Activated T-helper 2 cell treated with anti-CD3 and anti-CD28 coated beads, Interferon-gamma antibody, Interleukin-2, Interleukin-4, amounts not matched to agents 10 μg/mL and 5 μg/mL and 100 μg/mL, durations not matched to agents 14 hours and 24 hours and 36 hours (primary cell): ENCODE data around the gene ALDH4A1. TPM values are rescaled to one million over a fixed set of nuclear protein-coding genes. Genes with fewer than 3 reads are reported as not detected.

Experiments used
- DNase-seq: peaks from one replicate; pipeline ENCODE4 v3.0.0; 2021; ENCODE audit warnings: low spot score
- H3K27ac Mint-ChIP-seq: one replicate; pipeline ENCODE4 v1.8.0; 2021; ENCODE audit warnings: mixed read lengths
- H3K27me3 Mint-ChIP-seq: one replicate; pipeline ENCODE4 v1.8.0; 2021; ENCODE audit warnings: low read depth, mixed read lengths
- H3K36me3 Mint-ChIP-seq: one replicate; pipeline ENCODE4 v1.8.0; 2021; ENCODE audit warnings: low read depth, mixed read lengths
- H3K4me1 Mint-ChIP-seq: one replicate; pipeline ENCODE4 v1.8.0; 2021; ENCODE audit warnings: low read depth, mixed read lengths
- H3K4me3 Mint-ChIP-seq: one replicate; pipeline ENCODE4 v1.8.0; 2021; ENCODE audit warnings: low read depth, mild to moderate bottlenecking, moderate library complexity, mixed read lengths
- H3K9me3 Mint-ChIP-seq: one replicate; pipeline ENCODE4 v1.8.0; 2021; ENCODE audit warnings: mixed read lengths
- intact Hi-C: fragments of 100-400 bp; cut with micrococcal nuclease; formaldehyde crosslinking; loops from one replicate; pipeline ENCODE4 v1.15.1; 2023
- total RNA-seq: library from RNA; stranded (reverse); gene quantifications from 2 replicates; pipeline ENCODE4 v1.2.3, GENCODE V29; 2022

ALDH4A1 gene
- total RNA-seq, 1 donor from 2014 or later: 4.4 TPM

DNA sequence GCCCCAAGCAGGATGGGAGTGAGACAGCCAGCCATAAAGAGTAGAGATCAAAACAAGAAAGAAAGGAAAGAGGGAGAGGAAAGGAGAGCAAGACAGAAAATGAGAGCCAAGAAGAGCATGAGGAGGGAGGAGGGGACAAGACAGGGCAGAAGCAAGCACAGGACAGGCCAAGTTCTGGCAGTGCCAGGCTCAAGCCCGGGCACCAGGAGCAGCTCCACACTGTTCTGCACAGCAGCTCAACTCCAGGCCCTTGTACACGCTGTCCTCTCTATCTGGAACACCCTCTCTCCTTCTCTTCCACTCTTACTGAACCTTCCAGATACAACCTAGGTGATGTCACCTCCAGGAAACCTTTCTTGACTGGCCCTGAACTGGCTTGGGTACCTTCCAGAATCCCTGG lies 42.5 kb upstream of the ALDH4A1 start:
- Mint-ChIP-seq H3K4me3 (no peak overlapping the region), H3K27me3 (no peaks in the 10 kb centered on the region)

DNA sequence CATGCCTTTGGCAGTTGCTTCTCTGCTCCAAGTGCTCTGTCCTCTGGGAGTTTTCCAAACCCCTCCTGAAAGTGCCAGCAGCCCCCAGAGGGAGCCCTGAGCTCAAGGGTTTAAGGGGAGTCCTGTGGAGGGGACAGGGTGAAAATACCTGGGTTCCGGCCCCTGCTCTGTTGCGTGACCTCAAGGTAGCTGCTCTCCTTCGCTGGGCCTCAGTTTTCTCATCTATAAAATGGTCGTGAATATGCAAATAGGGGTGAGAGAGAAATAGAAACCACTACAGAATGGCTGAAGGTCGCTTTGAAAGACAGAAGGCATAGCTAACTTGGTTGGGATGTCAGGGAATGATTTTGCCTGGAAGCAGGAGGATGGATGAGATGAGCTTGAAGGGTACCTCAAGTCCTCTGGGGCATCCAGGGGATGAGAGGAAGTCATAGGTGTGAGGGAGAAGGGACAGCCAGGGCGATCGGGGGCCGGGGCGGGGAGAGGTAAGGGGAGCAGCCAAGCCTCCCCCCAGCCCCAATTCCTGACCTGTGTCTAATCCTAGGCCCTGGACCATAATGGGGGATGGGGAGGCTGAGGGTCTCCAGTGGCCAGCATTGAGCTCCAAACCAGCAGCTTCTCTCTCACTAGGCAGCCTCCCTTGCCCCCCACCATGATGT lies 41.7 kb upstream of the ALDH4A1 start:
- no peak for DNase-seq
- no peak overlapping the region for H3K4me3 Mint-ChIP-seq
- intact Hi-C loops: no loop called here
- H3K36me3 Mint-ChIP-seq: peaks cover 10% of the 10 kb centered on the region
- H3K4me1 Mint-ChIP-seq: peaks cover 51% of the 10 kb centered on the region
- peak overlapping the region; percentile 1 for H3K27ac Mint-ChIP-seq
- no peaks in the 10 kb centered on the region for H3K9me3 Mint-ChIP-seq
- no peaks in the 10 kb centered on the region for H3K27me3 Mint-ChIP-seq

More for the DNA sequence above, 42.5 kb upstream of the ALDH4A1 start:
- Mint-ChIP-seq H3K27ac (peak overlapping the region; percentile 56), H3K9me3 (no peaks in the 10 kb centered on the region), H3K4me1 (peaks cover 54% of the 10 kb centered on the region), H3K36me3 (peaks cover 10% of the 10 kb centered on the region)
- no peak for DNase-seq
- intact Hi-C loops: no loop called here

DNA sequence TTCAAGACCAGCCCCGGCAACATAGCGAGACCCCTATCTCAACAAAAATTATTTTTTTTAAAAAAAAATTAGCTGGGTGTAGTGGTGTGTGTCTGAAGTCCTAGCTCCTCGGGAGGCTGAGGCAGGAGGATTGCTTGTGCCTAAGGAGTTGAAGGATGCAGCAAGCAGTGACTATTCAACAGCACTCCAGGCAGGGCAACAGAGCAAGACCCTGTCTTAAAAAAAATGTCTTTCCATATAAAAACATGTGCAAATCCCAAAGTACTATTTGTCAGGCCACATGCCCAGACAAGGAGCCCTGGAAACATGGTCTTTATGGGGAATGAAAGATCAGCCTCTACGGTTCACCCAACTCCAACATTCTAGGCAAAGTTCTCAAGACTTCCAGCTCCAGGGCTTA lies 40.8 kb upstream of the ALDH4A1 start:
- H3K27me3 Mint-ChIP-seq: no peaks in the 10 kb centered on the region
- H3K27ac Mint-ChIP-seq: no peak overlapping the region
- DNase-seq: no peak
- intact Hi-C loops: no loop called here
- peaks cover 6% of the 10 kb centered on the region for H3K36me3 Mint-ChIP-seq
- no peaks in the 10 kb centered on the region for H3K9me3 Mint-ChIP-seq
- H3K4me3 Mint-ChIP-seq: no peak overlapping the region
- H3K4me1 Mint-ChIP-seq: peaks cover 42% of the 10 kb centered on the region

DNA sequence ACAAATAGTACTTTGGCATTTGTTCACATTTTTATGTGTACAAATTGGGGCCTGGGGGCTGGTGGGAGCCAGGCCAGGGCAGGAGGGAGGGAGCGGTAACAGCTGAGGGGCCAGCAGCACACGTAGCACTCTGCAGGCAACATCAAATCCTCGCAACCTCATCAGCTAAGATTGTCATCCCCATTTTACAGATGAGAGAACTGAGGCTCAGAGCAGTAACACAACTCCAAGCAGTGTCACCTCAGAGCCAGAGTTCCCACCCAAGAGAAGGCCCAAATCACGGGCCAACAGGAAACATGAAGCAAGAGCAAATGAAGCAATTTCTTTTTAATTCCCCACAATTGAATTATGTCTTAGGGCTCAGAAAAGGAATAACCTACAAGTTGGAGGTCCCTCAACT lies 40.0 kb upstream of the ALDH4A1 start:
- Mint-ChIP-seq H3K4me3 (no peak overlapping the region), H3K27ac (no peak overlapping the region), H3K4me1 (peaks cover 34% of the 10 kb centered on the region), H3K27me3 (no peaks in the 10 kb centered on the region), H3K9me3 (no peaks in the 10 kb centered on the region), H3K36me3 (peaks cover 3% of the 10 kb centered on the region)
- intact Hi-C loops: no loop called here
- no peak for DNase-seq

DNA sequence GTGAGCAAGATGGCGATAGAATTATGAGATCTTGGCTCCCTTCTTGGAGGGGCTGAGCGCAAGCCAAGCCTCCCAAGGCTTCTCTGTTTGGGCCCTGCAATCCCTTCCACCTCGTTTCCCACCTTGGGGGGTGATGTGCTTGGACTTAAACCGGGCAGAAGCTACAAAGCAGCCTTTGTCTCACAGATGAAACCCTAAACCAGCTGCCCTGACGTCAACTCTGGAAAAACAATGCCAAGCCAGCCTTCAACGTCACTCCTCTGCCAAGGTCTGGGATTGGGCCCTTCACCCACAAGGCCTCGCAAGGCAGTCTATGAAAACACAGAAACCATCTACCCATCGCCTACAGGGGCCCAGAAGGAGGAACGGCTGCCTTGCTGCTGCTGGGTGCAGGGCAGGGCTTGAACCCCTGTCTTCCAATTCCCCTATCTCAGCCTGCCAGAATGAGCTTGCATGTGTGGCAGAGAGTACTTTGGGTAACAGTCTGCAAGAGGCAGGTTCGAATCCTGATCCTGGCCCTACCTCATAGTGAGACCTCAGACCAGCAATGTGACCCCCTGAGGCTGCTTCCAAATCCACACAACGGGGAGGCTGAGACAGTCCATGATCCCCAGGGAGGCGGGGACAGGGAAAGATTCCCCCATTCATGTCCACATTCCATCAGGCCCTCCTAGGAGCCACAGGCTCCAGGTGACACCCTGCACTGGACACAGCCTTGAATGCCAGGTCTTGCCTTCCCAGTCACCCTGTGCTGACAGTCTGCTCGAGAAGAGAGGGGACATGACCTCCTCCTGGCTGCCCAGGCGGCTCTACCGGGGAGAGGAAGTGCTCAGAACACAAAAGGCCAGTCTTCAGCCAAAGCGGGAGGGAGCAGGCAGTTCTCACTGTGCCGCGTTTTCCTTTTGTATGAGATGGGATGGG lies 39.1 kb upstream of the ALDH4A1 start:
- DNase-seq: no peak
- Mint-ChIP-seq H3K27me3 (no peaks in the 10 kb centered on the region), H3K4me3 (no peak overlapping the region), H3K4me1 (peaks cover 32% of the 10 kb centered on the region), H3K27ac (no peak overlapping the region), H3K36me3 (peaks cover 3% of the 10 kb centered on the region), H3K9me3 (no peaks in the 10 kb centered on the region)
- intact Hi-C loops: no loop called here

DNA sequence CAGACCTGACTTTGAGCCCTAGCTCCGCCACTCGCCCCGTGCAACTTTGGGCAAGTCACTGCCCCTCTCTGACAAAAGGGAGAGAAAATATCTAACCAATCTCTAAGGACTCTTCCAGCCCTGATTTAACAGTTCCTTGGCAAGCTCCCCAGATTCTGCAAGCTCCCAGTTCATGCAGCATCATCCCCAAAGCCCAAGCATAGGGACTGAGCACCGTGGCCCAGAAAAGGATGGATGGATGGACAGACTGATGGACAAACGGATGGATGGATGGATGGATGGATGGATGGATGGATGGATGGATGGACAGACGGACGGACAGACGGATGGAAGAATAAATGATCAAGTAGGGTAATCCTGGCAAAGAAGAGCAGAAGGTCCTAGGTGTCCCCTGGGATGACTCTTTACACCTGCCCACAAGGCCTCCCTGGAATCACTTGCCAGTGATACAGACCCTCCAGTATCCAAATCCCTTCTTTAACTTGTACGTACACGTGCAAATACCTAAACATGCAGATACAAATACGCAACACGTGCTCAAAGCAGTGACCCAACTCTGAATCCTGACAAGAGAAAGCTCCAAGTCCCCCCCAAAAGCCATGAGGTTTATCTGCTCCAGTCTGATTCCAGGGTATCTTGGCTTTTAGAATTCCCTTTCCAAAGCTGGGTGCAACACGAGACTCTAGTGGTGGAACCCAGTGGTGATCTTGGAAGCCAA lies 38.1 kb upstream of the ALDH4A1 start:
- H3K36me3 Mint-ChIP-seq: peaks cover 3% of the 10 kb centered on the region
- no peak overlapping the region for H3K4me3 Mint-ChIP-seq
- intact Hi-C loops: no loop called here
- no peak for DNase-seq
- H3K27ac Mint-ChIP-seq: no peak overlapping the region
- peaks cover 37% of the 10 kb centered on the region for H3K4me1 Mint-ChIP-seq
- H3K9me3 Mint-ChIP-seq: no peaks in the 10 kb centered on the region
- no peaks in the 10 kb centered on the region for H3K27me3 Mint-ChIP-seq

DNA sequence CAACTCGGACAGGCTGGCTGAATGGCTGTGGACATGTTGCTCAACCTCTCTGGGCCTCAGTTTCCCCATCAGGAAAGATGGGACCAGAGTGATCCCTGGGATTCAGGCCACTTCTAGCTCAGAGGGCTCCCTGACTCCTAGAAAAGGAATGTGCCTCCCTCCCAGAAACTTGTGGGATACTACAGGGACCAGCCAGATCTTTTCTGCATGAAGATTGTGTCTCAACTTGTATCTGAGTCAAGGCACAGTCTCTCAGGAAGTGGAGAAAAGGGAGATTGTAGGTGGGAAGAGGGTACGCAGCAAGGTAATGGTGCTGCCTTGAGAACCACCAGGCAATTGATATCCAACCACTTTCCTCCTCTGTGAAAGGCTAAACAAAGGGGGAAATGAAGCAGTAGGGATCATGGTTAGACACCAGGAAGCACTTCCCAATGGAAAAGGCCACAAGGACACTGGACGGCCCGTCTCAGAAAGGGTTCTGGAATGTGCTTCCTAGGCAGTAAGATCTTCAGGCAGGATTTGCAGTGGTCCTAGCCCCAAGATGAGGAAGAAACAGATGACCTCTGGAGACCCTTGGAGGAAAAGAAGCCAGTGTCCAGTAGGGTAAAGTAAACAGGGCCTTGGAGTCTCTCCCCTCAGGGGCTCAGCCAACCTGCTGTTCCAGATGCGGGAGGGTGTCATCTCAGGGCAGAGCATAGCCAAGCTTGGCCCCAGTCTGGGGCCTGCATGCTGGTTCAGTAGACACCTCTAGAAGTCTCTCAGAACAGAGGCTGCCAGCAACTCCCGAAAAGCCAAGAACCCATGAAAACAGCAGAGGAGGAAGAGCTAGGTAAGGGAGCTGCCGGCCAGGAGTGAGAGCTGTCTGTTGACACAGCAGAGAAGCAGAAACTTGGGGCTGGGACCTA lies 37.3 kb upstream of the ALDH4A1 start:
- Mint-ChIP-seq H3K9me3 (no peaks in the 10 kb centered on the region), H3K4me3 (no peak overlapping the region), H3K27me3 (no peaks in the 10 kb centered on the region), H3K36me3 (peaks cover 3% of the 10 kb centered on the region), H3K27ac (no peak overlapping the region), H3K4me1 (peaks cover 38% of the 10 kb centered on the region)
- intact Hi-C loops: no loop called here
- no peak for DNase-seq

DNA sequence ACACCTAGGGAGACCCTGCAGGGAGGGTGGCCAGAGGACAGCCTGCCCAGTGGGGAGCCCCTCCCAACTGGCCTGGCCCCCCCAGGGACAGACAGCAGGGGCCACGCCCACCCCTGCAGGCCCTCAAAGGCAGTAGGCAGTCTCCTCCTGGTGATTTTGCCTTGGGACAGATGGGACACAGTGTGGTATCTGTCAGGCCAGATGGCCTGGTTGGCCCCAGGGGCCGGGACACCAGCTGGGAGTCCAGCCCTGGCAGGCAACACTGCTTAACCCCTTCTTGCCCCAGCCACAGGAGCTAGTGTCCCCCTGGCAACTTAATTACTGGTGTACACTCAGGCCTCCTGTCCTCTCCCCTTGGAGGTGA lies 36.3 kb upstream of the ALDH4A1 start:
- Mint-ChIP-seq H3K36me3 (peaks cover 3% of the 10 kb centered on the region), H3K9me3 (no peaks in the 10 kb centered on the region), H3K27me3 (no peaks in the 10 kb centered on the region), H3K4me1 (peaks cover 43% of the 10 kb centered on the region), H3K27ac (no peak overlapping the region), H3K4me3 (no peak overlapping the region)
- DNase-seq: no peak
- intact Hi-C loops: no loop called here

DNA sequence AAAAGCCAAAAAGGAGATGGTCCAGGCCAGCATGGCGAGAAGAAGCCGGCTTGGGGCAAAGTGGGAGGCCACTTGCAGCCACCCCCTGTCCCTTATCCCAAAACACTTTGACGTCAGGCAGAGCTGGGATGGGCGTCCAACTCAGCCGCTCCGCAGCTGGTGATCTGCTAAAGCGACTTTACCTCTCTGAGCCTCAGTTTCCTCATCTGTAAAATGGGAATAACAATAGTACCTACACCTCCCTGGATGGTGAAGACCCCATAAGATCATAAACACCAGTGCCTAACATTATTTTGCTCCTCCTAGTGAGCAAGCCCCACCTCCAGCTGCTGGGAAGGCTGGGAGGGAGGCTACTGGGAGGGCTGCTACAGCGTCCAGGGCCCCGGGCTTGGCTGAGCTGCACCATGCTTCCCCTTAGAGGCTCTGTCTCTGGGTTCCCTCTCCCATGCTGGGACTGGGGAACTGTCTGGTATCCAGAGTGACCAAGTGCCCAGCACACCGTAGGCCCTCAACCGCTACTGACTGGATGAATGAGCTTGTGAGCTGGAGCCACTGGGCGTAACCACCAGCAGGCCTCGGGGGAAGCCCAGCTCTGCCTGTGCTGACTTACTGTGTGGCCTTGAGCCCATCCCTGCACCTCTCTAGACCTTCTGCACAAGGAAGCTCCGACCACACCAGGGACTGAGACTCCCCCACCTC lies 35.8 kb upstream of the ALDH4A1 start:
- H3K4me3 Mint-ChIP-seq: no peak overlapping the region
- no peak for DNase-seq
- intact Hi-C loops: no loop called here
- no peaks in the 10 kb centered on the region for H3K9me3 Mint-ChIP-seq
- no peaks in the 10 kb centered on the region for H3K36me3 Mint-ChIP-seq
- peaks cover 42% of the 10 kb centered on the region for H3K4me1 Mint-ChIP-seq
- H3K27me3 Mint-ChIP-seq: no peaks in the 10 kb centered on the region
- no peak overlapping the region for H3K27ac Mint-ChIP-seq

DNA sequence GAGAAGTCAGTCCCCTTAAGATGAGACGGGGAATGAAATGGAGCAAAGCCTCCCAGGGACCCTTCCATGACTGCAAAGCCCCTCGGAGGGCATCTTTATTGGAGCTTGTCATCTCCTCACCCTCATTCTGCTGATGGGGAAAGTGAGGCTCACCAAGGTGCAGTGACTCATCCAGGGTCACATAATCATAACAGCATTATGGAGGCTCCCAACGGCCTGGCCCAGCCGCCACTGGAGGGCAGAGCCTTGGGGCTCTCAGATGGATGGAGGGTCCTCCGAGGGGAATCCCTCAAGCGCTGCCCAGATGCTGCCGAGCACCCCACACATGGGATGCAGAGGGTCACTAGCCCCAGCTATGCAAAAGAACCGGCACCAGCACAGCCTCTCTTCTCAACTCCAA lies 35.2 kb upstream of the ALDH4A1 start:
- Mint-ChIP-seq H3K9me3 (no peaks in the 10 kb centered on the region), H3K4me3 (no peak overlapping the region), H3K27me3 (no peaks in the 10 kb centered on the region), H3K27ac (no peak overlapping the region), H3K4me1 (peaks cover 47% of the 10 kb centered on the region), H3K36me3 (no peaks in the 10 kb centered on the region)
- intact Hi-C loops: no loop called here
- DNase-seq: no peak

DNA sequence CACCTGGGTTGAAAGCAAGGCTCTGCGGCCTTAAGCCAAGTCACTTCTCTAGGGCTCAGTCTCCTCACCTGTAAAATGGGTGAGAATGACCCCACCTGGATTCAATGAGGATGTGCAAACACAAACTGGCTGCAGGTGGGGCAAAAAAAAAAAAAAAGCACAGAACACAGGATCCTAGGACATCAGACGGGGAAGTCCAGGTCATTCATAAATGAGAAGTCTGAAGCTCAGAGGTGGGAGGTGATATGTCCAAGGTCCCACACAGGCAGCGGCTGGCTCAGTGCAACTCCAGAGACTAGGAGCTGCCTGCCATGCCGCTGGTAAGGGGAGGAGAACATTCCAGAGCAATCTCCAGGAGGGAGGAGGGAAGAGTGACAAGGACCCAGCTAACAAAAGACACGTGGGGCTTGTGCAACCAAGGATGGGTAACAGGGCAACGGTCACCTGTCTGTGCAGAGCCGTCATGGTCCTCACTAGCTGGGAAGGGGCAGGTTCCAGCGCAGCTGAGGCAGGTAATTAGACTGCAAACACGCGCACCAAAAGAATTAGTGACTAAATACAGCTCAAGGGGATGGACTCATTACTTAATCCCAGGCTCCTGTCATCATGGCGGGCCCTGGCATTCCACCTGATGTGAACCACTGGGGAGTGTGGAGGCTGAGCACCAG lies 34.6 kb upstream of the ALDH4A1 start:
- intact Hi-C loops: no loop called here

More for the DNA sequence above, 34.6 kb upstream of the ALDH4A1 start:
- H3K27ac Mint-ChIP-seq: peak overlapping the region; percentile 70
- H3K4me3 Mint-ChIP-seq: no peak overlapping the region
- DNase-seq: no peak
- no peaks in the 10 kb centered on the region for H3K27me3 Mint-ChIP-seq
- no peaks in the 10 kb centered on the region for H3K9me3 Mint-ChIP-seq
- peaks cover 52% of the 10 kb centered on the region for H3K4me1 Mint-ChIP-seq
- H3K36me3 Mint-ChIP-seq: no peaks in the 10 kb centered on the region
